H1 (cell line): ENCODE data around the gene SPAM1. TPM values are rescaled to one million over a fixed set of nuclear protein-coding genes. Genes with fewer than 3 reads are reported as not detected.

Source experiments
- SP1 ChIP-seq: IDR thresholded peaks from 2 replicates; pipeline ENCODE4 v1.6.1; 2011; ENCODE audit warnings: low read depth, low read length
- polyA plus RNA-seq, 7 experiments: library from polyadenylated mRNA; depleted of rRNA in 3 of 7; stranded (reverse) in 5 of 7; unstranded in 2 of 7; fragments of >200 nt in 5 of 7; fragments of 200-250 nt in 2 of 7; gene quantifications; 1 replicate in 5 of 7; 2 replicates in 1 of 7; 4 replicates in 1 of 7; pipeline versions ENCODE4 v1.2.1 to v1.2.3, GENCODE V29; 2011 to 2013; ENCODE audit warnings: missing spikeins in 2 of 7, mixed read lengths in 2 of 7
- total RNA-seq: library from RNA; stranded (reverse); fragmentation: NEBNext Ultra II Directional; extraction: Animal tissue kit (Norgen Biotek cat#: 25700); gene quantifications from 2 replicates; pipeline ENCODE4 v1.2.1, GENCODE V29; 2021

The SPAM1 gene
- total and polyA plus RNA-seq, 2 of the 8 experiments (the other 6 are each of a cell fraction or from before 2014, with no cell fraction given) = not detected

GRCh38 chr7:123916240-123916724, 8.8 kb upstream of the SPAM1 start (continued):
- 0 out of 2 replicates have a peak, but pooled peaks have one; percentile 8 for TF ChIP-seq SP1
- TF ChIP-seq, all 59 proteins: peak for 4
